ENCODE results near the gene WNT9B.
"Not testable (repeated sequence)": the region's sequence is repeated elsewhere in the genome, so short reads cannot be mapped to it uniquely, and the experiment has no call there.

WNT9B gene

DNA sequence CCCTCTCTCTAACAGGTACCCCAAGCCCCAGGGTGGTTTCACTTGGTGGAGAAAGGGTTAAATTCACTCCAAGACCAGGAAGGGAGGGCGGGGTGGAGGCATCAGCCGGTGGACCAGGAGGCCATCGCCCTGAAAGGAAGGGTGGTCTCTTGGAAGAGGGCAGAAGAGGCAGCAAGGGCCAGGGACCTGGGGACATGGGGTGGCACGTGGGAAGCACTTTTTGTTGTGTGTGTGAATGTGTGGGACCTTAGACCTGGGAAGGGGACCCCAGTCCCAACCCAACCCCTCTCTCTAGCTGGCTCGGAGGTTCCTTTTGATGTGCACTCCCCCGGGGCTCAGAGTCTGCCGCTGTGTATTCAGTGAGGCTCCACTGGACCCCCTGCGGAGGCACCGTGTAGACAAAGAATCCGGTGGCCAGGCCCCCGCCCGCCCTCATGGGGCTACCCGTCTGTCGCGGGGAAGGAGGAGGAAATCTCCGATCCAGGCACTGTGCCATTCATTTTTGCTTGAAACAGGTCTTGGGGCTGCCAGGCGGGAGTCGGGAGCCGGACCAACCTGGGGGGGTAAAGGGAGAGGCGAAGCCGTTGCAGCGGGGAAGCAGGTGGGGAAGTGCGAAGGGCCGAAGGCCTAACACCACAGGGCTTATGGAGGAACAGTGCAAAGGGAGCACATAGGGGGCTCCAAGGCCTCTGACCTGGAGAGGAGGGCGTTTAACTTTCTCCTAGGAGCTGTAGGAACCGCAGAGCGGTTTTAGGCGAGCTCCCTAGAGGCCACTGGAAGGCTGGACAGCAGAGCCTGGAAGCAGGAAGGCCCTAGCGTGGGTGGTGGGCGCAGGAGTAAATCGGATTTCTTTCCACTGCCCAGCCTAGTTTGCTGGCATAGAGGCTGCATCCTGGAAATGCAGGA is 29.6 kb upstream of the WNT9B start:
- FAIRE-seq: no peak
- DNase-seq (ENCODE audit: insufficient read length, low spot score): no peak

DNA sequence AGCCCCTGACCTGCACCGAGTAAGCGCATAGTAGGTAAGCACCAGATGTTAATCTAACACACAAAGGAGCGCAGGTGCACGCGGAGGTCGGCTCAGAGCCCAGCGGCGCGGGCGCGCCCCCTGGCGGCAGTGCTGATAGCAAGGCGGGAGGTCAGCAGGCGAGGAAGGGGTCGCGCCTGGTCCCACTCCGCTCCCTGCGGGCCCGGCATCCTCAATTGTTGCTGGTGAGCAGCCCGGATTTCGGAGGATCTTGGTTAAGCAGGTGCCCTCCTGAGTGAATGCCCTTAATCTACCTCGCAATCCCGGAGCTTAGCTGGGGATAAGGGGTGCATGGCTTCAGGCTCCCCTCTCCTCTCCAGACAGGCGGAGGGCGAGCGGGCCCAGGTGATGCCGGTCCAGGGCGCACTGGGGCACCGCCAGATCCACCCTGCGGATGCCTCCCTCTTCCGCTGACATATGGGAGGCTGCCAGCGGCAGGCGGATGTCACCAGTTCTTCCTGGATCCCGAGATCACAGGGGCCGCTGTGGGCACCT is 28.9 kb upstream of the WNT9B start:
- FAIRE-seq: peak; percentile 28

DNA sequence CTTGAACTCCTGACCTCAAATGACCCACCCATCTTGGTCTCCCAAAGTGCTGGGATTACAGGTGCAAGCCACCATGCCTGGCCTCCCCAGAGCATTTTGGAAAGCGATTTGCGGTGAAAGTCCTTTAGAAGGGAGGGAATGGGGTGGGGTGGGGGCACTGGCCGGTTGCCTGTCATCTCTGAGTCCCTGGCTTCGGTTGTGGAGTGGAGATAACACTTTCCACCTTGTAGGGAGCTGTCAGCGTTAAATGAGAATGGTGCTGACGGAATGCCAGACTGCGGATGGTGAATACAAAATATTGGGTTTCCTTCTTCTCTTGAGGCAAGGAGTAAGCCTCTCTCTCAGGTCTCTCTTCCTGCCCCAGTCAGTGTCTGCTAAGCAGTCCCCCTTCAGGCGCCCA is 27.7 kb upstream of the WNT9B start:
- DNase-seq (ENCODE audit: insufficient read length, low spot score): no peak
- no peak for FAIRE-seq

More for the DNA sequence above, 28.9 kb upstream of the WNT9B start:
- DNase-seq (ENCODE audit: insufficient read length, low spot score): no peak

DNA sequence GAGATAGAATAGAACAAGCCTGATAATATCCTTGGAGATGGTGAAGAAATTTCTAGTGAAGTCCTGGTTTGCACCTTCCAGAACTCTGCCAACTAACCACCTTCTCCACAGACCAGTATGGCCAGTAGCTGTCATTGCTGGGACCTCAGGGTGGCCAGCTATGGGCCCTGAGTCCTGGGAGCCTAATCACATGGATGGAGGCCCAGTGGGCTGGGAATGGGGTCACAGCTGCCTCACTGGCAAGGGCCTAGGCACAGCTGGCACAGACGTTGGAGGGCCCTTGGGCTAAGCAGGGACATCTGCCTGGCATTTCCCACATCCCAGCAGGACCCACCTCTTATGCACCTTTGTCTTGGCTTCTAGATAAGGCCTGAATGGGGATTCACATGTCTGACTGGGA is 25.3 kb upstream of the WNT9B start:
- DNase-seq (ENCODE audit: insufficient read length, low spot score): no peak
- FAIRE-seq: peak; percentile 64

DNA sequence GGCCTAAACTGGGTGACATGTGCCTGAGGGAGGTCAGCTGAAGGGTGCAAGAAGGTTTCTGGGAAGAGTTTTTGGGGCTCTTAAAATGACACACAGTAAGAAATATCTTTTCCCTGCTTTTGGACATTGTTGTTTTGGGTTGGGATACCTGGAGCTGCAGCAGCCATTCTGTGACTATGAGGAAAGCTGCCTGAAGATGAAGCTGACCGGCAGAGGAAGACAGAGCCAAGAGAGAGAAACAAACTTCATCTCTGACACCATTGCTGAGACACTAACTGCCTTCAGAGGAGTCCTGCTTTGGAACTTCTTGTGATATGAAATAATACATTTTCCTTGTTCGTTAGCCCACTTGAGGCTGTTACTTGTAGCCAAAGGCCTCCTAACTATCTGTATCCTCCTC is 24.1 kb upstream of the WNT9B start:
- DNase-seq (ENCODE audit: insufficient read length, low spot score) (no peak), FAIRE-seq (peak; percentile 16)

DNA sequence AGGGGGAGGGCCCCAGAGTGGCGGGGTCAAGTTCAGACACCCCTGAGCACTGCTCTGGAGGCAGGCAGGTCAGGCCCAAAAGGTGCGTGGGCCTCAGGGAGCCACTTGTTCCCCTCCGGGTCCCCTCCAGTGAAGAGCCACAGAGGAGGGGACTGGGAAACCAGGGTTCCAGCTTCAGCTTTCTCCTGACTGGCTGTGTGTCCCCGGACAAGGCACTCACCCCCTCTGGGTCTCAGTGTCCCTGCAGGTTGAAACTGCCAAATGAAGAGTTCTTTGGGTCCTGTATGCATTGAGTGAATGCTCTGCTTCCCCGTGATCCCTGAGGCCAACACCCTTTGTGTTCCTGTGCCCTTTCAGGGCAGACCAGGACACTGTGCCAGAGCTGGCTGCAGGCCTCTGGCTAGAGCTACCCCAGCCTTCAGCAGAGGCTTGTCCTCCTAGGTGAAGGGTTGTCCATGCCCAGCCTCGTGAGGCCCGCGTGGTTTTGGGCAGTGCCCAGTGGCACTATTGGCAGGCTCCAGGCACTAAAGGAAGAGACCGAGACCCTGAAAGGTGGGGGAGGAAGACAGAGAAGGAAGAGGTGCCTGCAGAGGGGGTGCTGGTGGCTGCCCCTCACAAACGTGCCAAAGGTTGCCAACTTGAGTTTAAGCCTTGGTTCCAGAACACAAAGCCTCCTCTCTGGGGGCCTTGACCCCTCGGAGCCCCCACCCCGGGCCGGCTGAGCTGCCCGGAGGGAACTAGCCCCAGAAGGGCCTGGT is 19.6 kb upstream of the WNT9B start:
- FAIRE-seq (no peak), DNase-seq (ENCODE audit: insufficient read length, low spot score) (no peak)

DNA sequence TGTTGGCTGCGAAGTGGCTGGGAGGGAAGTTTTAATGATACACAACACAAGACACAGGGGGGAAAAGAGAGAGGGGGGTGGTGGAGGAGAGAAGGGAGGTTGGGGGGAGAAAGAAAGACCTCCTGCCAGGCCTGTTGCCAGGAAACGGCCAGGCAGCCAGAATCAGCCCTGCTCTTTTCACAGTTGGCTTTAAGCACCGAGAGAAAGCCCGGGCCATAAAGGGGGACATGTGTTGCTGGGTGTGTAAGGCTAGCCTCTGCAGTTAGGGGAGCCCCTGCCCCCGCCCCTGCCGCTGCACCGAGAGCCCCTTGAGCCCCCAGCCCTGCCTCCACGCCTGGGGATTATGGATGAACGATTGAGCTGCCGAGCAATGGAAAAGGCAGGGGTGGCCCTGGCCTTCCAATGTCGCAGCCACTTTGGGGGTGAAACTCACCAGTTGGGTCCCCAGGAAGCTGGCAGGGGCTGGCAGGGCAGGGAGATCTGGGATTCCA is 19.0 kb upstream of the WNT9B start:
- FAIRE-seq: no peak
- DNase-seq (ENCODE audit: insufficient read length, low spot score): no peak

DNA sequence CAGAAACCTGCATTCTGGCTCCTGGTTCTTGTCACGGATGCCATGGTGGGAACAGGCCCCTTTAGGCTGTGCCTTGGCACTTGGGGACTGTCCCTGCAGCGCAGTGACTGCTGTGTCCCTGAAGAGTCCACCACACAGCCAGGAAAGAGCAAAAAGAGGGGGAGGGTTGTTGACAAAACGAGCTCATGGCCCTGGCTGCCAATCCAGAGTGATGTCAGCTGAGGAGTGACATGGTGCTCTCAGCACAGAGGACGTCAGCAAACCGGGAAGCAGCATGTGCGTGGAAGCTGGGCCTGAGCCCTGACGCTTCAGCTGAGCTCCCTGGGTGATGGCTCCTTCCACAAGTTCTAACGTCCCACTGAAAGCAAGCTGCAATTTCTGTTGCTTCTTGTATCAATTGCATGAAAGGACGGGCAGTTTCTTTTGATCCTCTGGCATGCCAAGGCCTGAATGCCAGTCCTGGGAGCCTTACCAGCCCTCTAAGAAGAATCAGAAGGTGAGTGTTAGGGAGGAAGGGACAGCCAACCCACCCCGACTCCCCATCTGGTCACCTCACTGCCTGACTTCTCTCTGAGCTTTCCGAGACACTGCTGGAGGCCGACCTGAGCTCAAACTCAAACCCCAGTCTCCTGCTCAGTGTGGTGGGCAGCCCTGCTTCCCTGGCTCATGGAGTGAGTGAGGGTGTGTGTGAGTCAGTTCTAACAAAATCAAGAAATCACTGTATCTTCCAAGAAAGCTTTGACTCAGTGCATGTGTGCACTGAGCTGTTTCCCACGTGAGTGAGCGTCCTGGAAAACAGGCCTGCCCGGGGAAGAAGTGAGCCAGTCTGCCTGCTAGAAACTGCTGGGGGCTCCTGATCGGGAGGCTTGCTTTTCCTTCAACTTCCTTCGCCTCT is 18.2 kb upstream of the WNT9B start:
- no peak for FAIRE-seq
- DNase-seq (ENCODE audit: insufficient read length, low spot score): no peak

DNA sequence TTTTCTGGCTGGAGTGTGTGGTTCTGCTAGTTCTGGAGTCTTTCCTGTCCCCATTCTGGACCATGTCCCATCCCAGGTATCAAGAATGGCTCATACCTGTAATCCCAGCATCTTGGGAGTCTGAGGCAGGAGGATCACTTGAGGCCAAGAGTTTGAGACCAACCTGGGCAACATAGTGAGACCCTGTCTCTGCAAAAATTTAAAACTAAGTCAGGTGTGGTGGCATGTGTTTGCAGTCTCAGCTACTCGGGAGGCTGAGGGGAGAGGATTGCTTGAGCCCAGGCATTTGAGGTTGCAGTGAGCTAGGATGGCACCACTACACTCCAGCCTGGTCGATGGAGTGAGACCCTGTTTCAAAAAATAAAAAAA is 17.6 kb upstream of the WNT9B start:
- no peak for DNase-seq (ENCODE audit: insufficient read length, low spot score)
- no peak for FAIRE-seq

DNA sequence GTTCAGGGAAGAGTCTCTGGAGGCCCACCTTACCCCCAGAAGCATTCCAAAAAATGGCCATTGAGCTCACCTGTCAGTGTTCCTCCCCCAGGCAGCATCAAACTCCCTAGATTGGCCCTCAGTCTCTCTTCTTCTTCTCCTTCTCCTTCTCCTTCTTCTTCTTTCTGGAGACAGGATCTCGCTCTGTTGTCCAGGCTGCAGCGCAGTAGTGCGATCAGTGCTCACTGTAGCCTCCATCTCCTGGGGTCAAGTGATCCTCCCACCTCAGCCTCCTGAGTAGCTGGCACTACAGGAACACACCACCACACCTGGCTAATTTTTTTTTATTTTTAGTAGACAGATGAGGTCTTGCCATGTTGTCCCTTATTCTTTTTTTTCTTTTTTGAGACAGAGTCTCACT is 16.5 kb upstream of the WNT9B start:
- FAIRE-seq (no peak), DNase-seq (ENCODE audit: insufficient read length, low spot score) (no peak)

DNA sequence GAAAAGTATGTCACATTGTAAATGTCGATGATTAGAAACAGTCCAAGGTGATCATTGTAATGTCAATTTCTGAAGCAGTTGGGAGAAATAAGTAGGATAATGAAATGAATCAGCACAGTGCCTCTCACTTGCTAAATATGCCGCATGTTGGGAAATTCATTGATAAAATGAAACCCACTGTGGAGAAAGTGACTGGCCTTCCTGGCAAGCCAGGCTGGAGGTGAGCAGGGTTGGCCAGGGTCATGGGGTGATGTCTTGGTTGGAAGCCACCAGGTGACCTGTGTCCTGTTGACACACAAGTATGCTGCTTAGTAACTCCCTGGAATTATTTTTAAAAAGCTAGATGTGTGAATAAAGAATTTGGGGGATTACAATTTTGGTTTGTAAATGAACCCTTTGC is 14.9 kb upstream of the WNT9B start:
- no peak for DNase-seq (ENCODE audit: insufficient read length, low spot score)
- peak; percentile 13 for FAIRE-seq

DNA sequence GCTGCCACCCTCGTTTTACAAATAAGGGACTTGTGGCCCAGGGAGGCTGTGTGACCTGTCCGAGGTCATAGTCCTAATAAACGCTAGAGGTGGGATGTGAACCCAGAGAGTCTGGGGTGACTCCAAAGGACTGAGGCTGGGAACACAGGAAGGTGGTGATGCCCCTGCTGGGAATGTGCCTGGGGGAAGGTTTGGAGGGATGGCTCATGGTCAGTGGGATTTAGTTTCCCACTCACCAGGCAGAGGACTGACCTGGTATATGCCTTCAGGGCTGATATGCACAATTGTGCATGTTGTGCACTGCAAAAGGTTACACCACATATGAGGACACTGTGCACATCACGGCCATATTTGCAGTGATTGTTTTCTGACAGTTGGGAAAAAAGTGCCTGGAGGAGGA is 13.9 kb upstream of the WNT9B start:
- FAIRE-seq: no peak

DNA sequence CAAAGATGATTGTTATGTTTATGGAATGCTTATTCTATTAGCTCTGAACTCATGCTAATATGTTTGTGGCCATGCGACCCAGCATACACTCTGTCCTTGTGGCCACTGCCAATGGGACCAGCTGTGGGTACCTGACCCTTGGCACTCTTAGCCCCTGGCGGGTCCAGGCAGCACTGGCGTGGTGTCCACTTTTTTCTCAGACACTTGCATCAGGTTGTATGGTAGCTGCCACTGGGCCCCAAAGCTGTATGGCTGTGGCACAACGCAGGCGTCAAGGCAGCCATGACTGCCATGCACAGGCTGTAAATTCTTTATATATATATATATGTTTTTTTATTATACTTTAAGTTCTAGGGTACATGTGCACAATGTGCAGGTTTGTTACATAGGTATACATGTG is 12.2 kb upstream of the WNT9B start:
- no peak for DNase-seq (ENCODE audit: insufficient read length, low spot score)
- no peak for FAIRE-seq

More for the DNA sequence above, 13.9 kb upstream of the WNT9B start:
- DNase-seq (ENCODE audit: insufficient read length, low spot score): no peak

DNA sequence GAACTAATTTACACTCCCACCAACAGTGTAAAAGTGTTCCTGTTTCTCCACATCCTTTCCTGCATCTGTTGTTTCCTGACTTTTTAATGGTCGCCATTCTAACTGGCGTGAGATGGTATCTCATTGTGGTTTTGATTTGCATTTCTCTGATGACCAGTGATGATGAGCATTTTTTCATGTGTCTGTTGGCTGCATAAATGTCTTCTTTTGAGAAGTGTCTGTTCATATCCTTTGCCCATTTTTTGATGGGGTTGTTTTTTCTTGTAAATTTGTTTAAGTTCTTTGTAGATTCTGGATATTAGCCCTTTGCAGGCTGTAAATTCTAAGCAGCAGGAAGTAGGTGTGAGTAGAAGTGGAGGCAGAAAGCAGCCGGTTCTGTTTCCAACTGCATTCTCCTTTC is 10.8 kb upstream of the WNT9B start:
- DNase-seq (ENCODE audit: insufficient read length, low spot score); FAIRE-seq: not testable (repeated sequence)

DNA sequence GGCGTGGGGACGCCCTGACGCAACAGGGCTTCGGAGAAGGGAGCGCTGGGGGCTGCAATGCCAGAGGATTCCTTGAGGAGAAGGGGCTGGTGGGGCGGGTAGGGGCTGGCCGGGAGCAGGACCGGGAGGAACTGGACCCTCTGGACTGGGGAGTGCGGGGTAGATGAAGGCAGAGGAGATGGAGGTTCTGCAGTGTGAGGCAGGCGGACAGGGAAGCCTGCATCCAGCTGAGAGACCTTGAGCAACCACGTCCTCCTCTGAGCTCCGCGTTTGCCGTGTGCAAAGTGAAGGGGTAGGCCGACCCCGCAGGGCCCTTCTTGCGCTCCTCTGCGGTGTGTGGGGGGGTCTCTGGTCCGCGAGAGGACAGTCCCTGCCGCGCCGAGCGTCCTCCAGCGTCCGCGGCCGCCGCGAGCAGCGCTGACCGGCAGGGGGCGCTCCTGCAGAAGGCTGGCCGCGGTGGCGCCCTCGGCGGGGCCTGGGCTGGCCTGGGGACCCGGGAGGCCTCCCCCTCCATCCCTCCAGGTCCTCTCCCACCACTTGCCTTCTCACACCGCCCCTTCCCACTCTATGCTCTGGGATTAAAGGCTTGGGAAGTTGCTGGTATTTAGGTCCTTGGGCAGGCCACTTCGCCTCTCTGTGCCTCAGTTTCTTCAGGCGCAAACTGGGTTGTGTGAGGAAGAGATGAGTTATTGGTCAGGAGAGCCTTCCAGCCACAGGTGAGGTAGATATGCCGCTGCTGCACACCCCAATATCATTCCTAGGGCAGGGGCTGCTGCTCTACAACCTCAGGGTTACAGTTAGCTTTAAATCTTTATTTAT is 9.6 kb upstream of the WNT9B start:
- DNase-seq (ENCODE audit: insufficient read length, low spot score): peak; percentile 66
- peak; percentile 71 for FAIRE-seq

DNA sequence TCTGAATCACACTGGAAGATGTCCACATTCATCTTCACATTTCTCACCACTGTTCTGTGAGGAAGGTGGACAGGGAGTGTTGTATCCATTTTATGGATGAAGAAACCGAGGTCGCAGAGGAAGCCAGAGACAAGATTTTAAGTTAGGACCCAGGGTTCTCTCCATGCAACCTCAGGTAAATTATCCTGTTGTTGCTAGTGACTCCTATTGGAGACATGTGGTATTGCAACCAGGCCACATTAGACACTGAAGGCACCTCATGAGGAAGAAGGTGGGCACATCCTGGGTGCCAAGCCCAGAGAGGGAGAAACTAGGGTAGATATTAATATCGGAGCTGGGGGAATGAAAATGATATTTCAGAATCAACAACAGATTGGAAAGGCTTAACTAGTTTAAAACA is 8.5 kb upstream of the WNT9B start:
- DNase-seq (ENCODE audit: insufficient read length, low spot score) (no peak), FAIRE-seq (peak; percentile 42)

DNA sequence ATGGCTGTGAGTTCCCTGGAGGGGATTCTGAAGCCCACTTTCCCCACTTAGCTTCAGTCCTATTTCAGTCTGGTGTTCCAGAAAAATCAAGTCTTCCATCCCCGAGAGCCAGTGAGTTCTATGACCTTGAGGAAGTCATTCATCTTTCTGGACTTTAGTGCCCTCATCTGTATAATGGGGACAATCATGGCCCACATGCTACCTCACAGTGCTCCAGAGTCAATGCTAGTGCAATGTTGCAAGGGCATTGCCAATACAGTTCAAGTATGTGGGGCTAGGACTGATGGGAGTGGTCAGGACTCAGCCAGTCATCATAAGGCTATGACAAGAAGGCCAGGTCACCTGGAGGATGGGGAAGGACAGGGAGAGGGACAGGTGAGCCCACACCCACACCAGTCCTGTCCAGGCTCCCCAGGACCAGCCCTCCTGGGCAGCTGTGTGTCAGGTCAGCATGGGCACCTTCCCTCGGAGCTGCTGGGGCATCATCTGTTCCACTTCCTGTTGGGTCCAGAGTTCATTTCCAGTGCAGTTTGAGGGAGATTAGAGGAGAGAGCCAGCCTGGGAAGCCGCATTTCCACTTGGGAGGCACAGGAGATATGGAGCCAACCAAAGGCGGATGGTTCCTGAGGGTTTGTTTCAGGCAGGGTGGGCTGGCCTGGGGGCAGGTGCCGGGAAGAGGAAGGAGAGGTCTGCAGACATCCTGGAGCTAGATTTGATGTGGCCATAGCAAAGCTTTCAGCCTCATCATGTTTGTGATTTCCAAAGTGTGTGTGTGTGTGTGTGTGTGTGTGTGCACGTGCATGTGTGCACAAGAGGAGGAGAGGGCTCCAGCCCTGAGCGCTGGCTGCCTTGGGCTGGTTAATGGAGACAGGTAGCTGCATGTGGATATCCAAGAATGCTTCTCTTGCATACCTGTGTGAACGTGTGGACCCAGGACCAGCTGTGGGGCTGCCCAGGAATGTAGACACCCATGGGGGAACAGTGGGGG is 3.9 kb upstream of the WNT9B start:
- FAIRE-seq: peak; percentile 80

DNA sequence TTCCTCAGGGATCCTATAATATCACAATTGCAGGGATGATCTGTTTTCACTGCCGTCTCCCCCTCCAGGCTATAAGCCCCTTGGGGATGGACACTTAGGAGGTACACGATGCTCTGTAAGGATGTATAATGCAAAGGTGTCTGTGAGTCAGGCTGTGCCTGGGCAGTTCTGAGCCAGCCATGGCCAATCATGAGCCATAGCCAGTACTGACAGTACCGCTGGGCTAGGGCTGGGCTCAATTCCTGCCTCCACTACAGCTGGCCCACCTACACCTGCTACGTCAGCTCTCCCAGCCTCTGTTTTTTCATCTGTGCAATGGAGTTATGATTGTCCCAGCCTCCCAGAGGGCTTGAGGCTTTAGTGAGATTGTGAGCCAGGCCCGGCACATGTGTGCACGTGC is 2.8 kb upstream of the WNT9B start:
- no peak for FAIRE-seq
- no peak for DNase-seq (ENCODE audit: insufficient read length, low spot score)

More for the DNA sequence above, 3.9 kb upstream of the WNT9B start:
- no peak for DNase-seq (ENCODE audit: insufficient read length, low spot score)

DNA sequence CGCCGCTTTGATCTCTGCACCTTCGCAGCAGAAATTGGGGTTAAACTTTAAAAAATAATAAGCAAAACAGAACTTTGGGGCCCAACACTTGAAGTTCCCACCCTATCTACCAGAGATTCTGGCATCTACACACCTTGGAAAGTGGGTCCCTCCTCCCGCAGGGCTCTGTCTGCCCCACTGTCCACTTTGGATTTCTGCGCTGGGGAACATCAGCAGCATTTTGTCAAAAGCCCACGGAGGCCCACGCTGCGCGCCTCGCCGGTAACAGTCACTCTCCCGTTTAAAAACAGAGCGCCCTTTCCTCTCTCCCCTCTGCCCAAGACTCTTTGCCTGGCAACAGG is 725 bp upstream of the WNT9B start:
- FAIRE-seq (no peak), DNase-seq (ENCODE audit: insufficient read length, low spot score) (no peak)

All from HTR-8/SVneo (cell line).